ENCODE measurements around the gene PRIMPOL.

The PRIMPOL gene

GRCh38 chr4:184641022-184641421 is 8.5 kb upstream of the PRIMPOL start:
- no peak overlapping the region for H3K4me3 ChIP-seq (ENCODE audit: low read depth, low read length)
- no peak overlapping the region for H4K91ac ChIP-seq (ENCODE audit: low read depth, low read length)
- H2BK120ac ChIP-seq (ENCODE audit: insufficient read depth, low read length, poor library complexity) = no peak overlapping the region
- no peak overlapping the region for H3K9ac ChIP-seq (ENCODE audit: low read length)
- no peak overlapping the region for H3K4me2 ChIP-seq (ENCODE audit: low read length)
- H2AFZ ChIP-seq (ENCODE audit: insufficient read depth, low read length, poor library complexity) = no peak overlapping the region
- no peak overlapping the region for H4K8ac ChIP-seq (ENCODE audit: low read depth, low read length)
- no peak overlapping the region for H4K12ac ChIP-seq (ENCODE audit: low read depth, low read length)
- H3K4ac ChIP-seq (ENCODE audit: low read depth, low read length) = no peak overlapping the region
- H3K14ac ChIP-seq (ENCODE audit: low read length) = no peak overlapping the region
- no peak overlapping the region for H3K23ac ChIP-seq (ENCODE audit: low read length)
- peaks cover 1% of the 10 kb centered on the region for H3K79me2 ChIP-seq (ENCODE audit: control insufficient read depth, insufficient read depth, low read length, poor library complexity)
- H3K18ac ChIP-seq (ENCODE audit: low read length) = no peak overlapping the region
- no peak for DNase-seq
- H3K27ac ChIP-seq (ENCODE audit: low read depth, low read length) = no peak overlapping the region
- no peaks in the 10 kb centered on the region for H3K27me3 ChIP-seq (ENCODE audit: insufficient read depth, low read length)
- no peaks in the 10 kb centered on the region for H3K4me1 ChIP-seq (ENCODE audit: control insufficient read depth in 1 of 2, insufficient read depth in 2 of 2, low read length in 2 of 2)
- no CpG with 5 or more reads among the region's 3 CpGs for WGBS (ENCODE audit: extremely low coverage, insufficient coverage, insufficient read length)
- H2BK12ac ChIP-seq (ENCODE audit: low read length) = no peak overlapping the region
- peaks cover 9 to 12% of the 10 kb centered on the region in 2 experiments for H3K36me3 ChIP-seq (ENCODE audit: control insufficient read depth in 1 of 2, insufficient read depth in 2 of 2, low read length in 2 of 2)
- no peak overlapping the region for H2AK5ac ChIP-seq (ENCODE audit: low read length)
- no peaks in the 10 kb centered on the region for H3K79me1 ChIP-seq (ENCODE audit: low read length)
- no peak overlapping the region for H2BK5ac ChIP-seq (ENCODE audit: low read depth, low read length, poor library complexity)
- no peaks in the 10 kb centered on the region for H3K9me3 ChIP-seq (ENCODE audit: insufficient read depth, low read depth, low read length)

GRCh38 chr4:184641451-184641850 is 8.1 kb upstream of the PRIMPOL start:
- no peak overlapping the region for H3K4me3 ChIP-seq (ENCODE audit: low read depth, low read length)
- DNase-seq = no peak
- H3K27ac ChIP-seq (ENCODE audit: low read depth, low read length) = no peak overlapping the region
- no peak overlapping the region for H3K18ac ChIP-seq (ENCODE audit: low read length)
- no peak overlapping the region for H3K4me2 ChIP-seq (ENCODE audit: low read length)
- H3K27me3 ChIP-seq (ENCODE audit: insufficient read depth, low read length) = no peaks in the 10 kb centered on the region
- no peak overlapping the region for H2BK120ac ChIP-seq (ENCODE audit: insufficient read depth, low read length, poor library complexity)
- H2BK5ac ChIP-seq (ENCODE audit: low read depth, low read length, poor library complexity) = no peak overlapping the region
- H2AFZ ChIP-seq (ENCODE audit: insufficient read depth, low read length, poor library complexity) = no peak overlapping the region
- no peak overlapping the region for H4K91ac ChIP-seq (ENCODE audit: low read depth, low read length)
- no peak overlapping the region for H2AK5ac ChIP-seq (ENCODE audit: low read length)
- peaks cover 7 to 9% of the 10 kb centered on the region in 2 experiments for H3K36me3 ChIP-seq (ENCODE audit: control insufficient read depth in 1 of 2, insufficient read depth in 2 of 2, low read length in 2 of 2)
- H3K9me3 ChIP-seq (ENCODE audit: insufficient read depth, low read depth, low read length) = no peaks in the 10 kb centered on the region
- H3K14ac ChIP-seq (ENCODE audit: low read length) = no peak overlapping the region
- H3K79me2 ChIP-seq (ENCODE audit: control insufficient read depth, insufficient read depth, low read length, poor library complexity) = peaks cover 1% of the 10 kb centered on the region
- H4K8ac ChIP-seq (ENCODE audit: low read depth, low read length) = no peak overlapping the region
- no peak overlapping the region for H4K12ac ChIP-seq (ENCODE audit: low read depth, low read length)
- no peak overlapping the region for H2BK12ac ChIP-seq (ENCODE audit: low read length)
- no peak overlapping the region for H3K4ac ChIP-seq (ENCODE audit: low read depth, low read length)
- no peak overlapping the region for H3K9ac ChIP-seq (ENCODE audit: low read length)
- no CpG with 5 or more reads among the region's 5 CpGs for WGBS (ENCODE audit: extremely low coverage, insufficient coverage, insufficient read length)
- H3K4me1 ChIP-seq (ENCODE audit: control insufficient read depth in 1 of 2, insufficient read depth in 2 of 2, low read length in 2 of 2) = no peaks in the 10 kb centered on the region
- no peaks in the 10 kb centered on the region for H3K79me1 ChIP-seq (ENCODE audit: low read length)
- H3K23ac ChIP-seq (ENCODE audit: low read length) = no peak overlapping the region

- Histone ChIP-seq H4K91ac (ENCODE audit: low read depth, low read length) (no peak overlapping the region), H3K14ac (ENCODE audit: low read length) (no peak overlapping the region), H3K18ac (ENCODE audit: low read length) (no peak overlapping the region), H3K4ac (ENCODE audit: low read depth, low read length) (no peak overlapping the region), H4K12ac (ENCODE audit: low read depth, low read length) (no peak overlapping the region), H3K4me2 (ENCODE audit: low read length) (no peak overlapping the region), H3K36me3 (ENCODE audit: control insufficient read depth in 1 of 2, insufficient read depth in 2 of 2, low read length in 2 of 2) (no peaks in the 10 kb centered on the region), H2BK5ac (ENCODE audit: low read depth, low read length, poor library complexity) (no peak overlapping the region), H3K79me1 (ENCODE audit: low read length) (peaks cover 5% of the 10 kb centered on the region), H2BK120ac (ENCODE audit: insufficient read depth, low read length, poor library complexity) (no peak overlapping the region), H2AFZ (ENCODE audit: insufficient read depth, low read length, poor library complexity) (no peak overlapping the region), H3K4me3 (ENCODE audit: low read depth, low read length) (no peak overlapping the region), H4K8ac (ENCODE audit: low read depth, low read length) (no peak overlapping the region), H3K79me2 (ENCODE audit: control insufficient read depth, insufficient read depth, low read length, poor library complexity) (peaks cover 10% of the 10 kb centered on the region), H2AK5ac (ENCODE audit: low read length) (no peak overlapping the region), H3K27me3 (ENCODE audit: insufficient read depth, low read length) (no peaks in the 10 kb centered on the region), H3K9me3 (ENCODE audit: insufficient read depth, low read depth, low read length) (no peaks in the 10 kb centered on the region), H3K9ac (ENCODE audit: low read length) (no peak overlapping the region), H2BK12ac (ENCODE audit: low read length) (no peak overlapping the region), H3K23ac (ENCODE audit: low read length) (no peak overlapping the region), H3K4me1 (ENCODE audit: control insufficient read depth in 1 of 2, insufficient read depth in 2 of 2, low read length in 2 of 2) (peaks cover 4% of the 10 kb centered on the region in 2 experiments), H3K27ac (ENCODE audit: low read depth, low read length) (no peak overlapping the region)
- no peak for DNase-seq
- no CpG with 5 or more reads among the region's 1 CpG for WGBS (ENCODE audit: extremely low coverage, insufficient coverage, insufficient read length)
Measured at GRCh38 chr4:184643731-184644130, 5.8 kb upstream of the PRIMPOL start.

- no peak overlapping the region for H3K18ac ChIP-seq (ENCODE audit: low read length)
- no peak overlapping the region for H3K9ac ChIP-seq (ENCODE audit: low read length)
- no peak overlapping the region for H3K4ac ChIP-seq (ENCODE audit: low read depth, low read length)
- DNase-seq = no peak
- H3K79me1 ChIP-seq (ENCODE audit: low read length) = peaks cover 12% of the 10 kb centered on the region
- no peak overlapping the region for H2AFZ ChIP-seq (ENCODE audit: insufficient read depth, low read length, poor library complexity)
- H3K4me3 ChIP-seq (ENCODE audit: low read depth, low read length) = no peak overlapping the region
- H3K23ac ChIP-seq (ENCODE audit: low read length) = no peak overlapping the region
- H4K91ac ChIP-seq (ENCODE audit: low read depth, low read length) = no peak overlapping the region
- no peak overlapping the region for H3K4me2 ChIP-seq (ENCODE audit: low read length)
- no peak overlapping the region for H3K27ac ChIP-seq (ENCODE audit: low read depth, low read length)
- H3K9me3 ChIP-seq (ENCODE audit: insufficient read depth, low read depth, low read length) = no peaks in the 10 kb centered on the region
- no peak overlapping the region for H2BK5ac ChIP-seq (ENCODE audit: low read depth, low read length, poor library complexity)
- H2BK120ac ChIP-seq (ENCODE audit: insufficient read depth, low read length, poor library complexity) = no peak overlapping the region
- no peak overlapping the region for H2AK5ac ChIP-seq (ENCODE audit: low read length)
- no peaks in the 10 kb centered on the region for H3K36me3 ChIP-seq (ENCODE audit: control insufficient read depth in 1 of 2, insufficient read depth in 2 of 2, low read length in 2 of 2)
- H3K27me3 ChIP-seq (ENCODE audit: insufficient read depth, low read length) = no peaks in the 10 kb centered on the region
- H4K8ac ChIP-seq (ENCODE audit: low read depth, low read length) = no peak overlapping the region
- H2BK12ac ChIP-seq (ENCODE audit: low read length) = no peak overlapping the region
- no peak overlapping the region for H3K14ac ChIP-seq (ENCODE audit: low read length)
- peaks cover 4% of the 10 kb centered on the region in 2 experiments for H3K4me1 ChIP-seq (ENCODE audit: control insufficient read depth in 1 of 2, insufficient read depth in 2 of 2, low read length in 2 of 2)
- H3K79me2 ChIP-seq (ENCODE audit: control insufficient read depth, insufficient read depth, low read length, poor library complexity) = peaks cover 16% of the 10 kb centered on the region
- H4K12ac ChIP-seq (ENCODE audit: low read depth, low read length) = no peak overlapping the region
- WGBS (ENCODE audit: extremely low coverage, insufficient coverage, insufficient read length) = no CpG with 5 or more reads among the region's 9 CpGs
Measured at GRCh38 chr4:184644553-184645307, 4.8 kb upstream of the PRIMPOL start.
